Measurements from ENCODE around the gene FCSK.

FCSK gene

GRCh38 chr16:70429888-70430666 lies 24.3 kb upstream of the FCSK start:
- H3K36me3 ChIP-seq = peaks cover 12% of the 10 kb centered on the region
- H3K9me3 ChIP-seq = no peaks in the 10 kb centered on the region
- no peak for TF ChIP-seq CTCF (IDR thresholded peaks at IDR 0.05)
- peaks cover 94 to 98% of the 10 kb centered on the region in 2 experiments for H3K4me1 ChIP-seq (ENCODE audit: control insufficient read depth in 1 of 2, insufficient read depth in 1 of 2, low read depth in 1 of 2, low read length in 1 of 2)
- H3K27ac ChIP-seq = peak overlapping the region; percentile 99
- H3K4me3 ChIP-seq (ENCODE audit: low read depth in 1 of 2, low read length in 1 of 2) = peak overlapping the region; percentile 47 to 49
- no peaks in the 10 kb centered on the region for H3K27me3 ChIP-seq

DNA sequence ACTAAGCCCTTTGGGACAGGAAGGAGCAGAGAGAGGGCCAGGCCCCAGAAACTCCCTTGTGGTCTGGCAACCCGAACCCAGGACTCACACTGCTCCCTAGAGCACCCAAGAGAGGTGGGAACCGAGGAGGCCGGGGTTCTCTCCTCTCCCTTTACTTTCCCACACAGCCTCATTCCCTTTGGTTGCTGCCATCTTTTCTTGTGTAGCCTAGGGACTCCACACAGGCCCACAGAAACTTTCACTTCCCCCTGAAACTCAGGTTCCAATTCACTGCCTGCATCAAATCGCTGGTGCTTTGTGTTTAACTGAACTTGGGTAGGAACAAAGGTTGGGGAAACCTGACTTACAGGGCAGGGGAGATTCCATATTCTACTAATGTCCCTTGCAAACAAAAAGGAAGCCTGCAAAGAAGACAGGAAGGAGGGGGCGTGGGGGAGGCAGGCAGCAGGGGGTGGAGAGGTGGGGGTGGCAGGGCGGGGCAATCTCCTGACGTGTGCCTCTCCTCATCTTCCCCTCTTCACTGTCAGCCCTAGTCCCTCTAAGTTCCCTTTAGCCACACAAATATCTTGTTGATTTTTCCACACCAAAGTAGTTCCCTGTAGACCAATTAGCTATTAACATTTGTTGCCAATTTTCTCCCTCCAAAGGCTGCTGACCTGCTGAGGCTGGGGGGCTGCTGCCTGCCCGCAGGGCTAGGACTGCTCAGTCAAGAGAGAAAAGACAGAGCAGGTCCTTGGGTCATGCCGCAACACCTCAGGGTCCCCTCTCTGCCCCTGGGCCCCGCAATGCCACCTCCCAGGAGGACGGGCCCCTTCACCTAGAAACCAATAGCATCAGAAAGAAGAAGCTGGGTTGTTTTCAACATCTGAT lies 23.5 kb upstream of the FCSK start:
- Histone ChIP-seq H3K4me1 (ENCODE audit: control insufficient read depth in 1 of 2, insufficient read depth in 1 of 2, low read depth in 1 of 2, low read length in 1 of 2) (peaks cover 87 to 90% of the 10 kb centered on the region in 2 experiments), H3K36me3 (peaks cover 15% of the 10 kb centered on the region), H3K4me3 (ENCODE audit: low read depth in 1 of 2, low read length in 1 of 2) (peak overlapping the region; percentile 47 to 51), H3K27ac (peak overlapping the region; percentile 99), H3K9me3 (no peaks in the 10 kb centered on the region), H3K27me3 (no peaks in the 10 kb centered on the region)
- TF ChIP-seq CTCF (IDR thresholded peaks at IDR 0.05) = no peak

GRCh38 chr16:70432356-70432722 lies 22.1 kb upstream of the FCSK start:
- no peak for TF ChIP-seq CTCF (IDR thresholded peaks at IDR 0.05)
- peak overlapping the region; percentile 99 for H3K27ac ChIP-seq
- H3K36me3 ChIP-seq = peaks cover 15% of the 10 kb centered on the region
- peak overlapping the region; percentile 14 to 41 for H3K4me3 ChIP-seq (ENCODE audit: low read depth in 1 of 2, low read length in 1 of 2)
- no peaks in the 10 kb centered on the region for H3K9me3 ChIP-seq
- H3K27me3 ChIP-seq = no peaks in the 10 kb centered on the region
- H3K4me1 ChIP-seq (ENCODE audit: control insufficient read depth in 1 of 2, insufficient read depth in 1 of 2, low read depth in 1 of 2, low read length in 1 of 2) = peaks cover 82 to 88% of the 10 kb centered on the region in 2 experiments

DNA sequence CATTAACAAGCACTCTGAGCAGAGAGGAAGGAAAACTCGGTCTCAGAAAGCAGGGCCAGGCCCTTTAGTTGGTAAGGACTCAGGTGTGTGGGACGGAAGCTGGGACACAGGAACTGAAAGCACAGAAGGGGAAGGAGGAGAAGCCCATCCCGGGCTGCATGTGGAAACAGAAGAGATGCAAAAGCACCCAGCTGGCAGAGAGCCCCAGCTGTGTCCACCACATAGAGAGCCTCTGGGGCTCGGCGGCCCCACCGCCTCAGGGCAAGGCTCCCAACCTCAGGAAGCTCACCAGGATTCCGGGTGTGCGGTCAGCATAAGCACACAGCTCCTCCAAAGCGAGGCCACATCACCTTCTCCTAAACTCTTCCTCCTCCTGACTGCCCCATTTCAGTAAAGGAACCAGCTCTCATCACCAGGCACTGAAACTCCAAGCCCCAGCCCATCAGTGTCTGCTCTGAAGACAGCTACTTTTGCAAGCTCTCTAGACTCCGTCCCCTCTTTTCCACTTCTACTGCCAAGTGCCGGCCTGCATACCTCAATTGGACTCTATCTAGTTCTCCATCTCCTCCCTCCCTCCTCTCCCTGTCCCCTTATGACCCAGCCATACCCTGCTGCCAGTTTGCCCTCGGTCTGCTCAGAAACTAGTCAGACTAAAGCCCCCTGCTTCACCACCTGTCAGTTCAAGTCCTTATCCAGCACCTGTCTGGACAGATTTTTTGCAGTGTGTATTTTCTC lies 21.5 kb upstream of the FCSK start:
- TF ChIP-seq CTCF (IDR thresholded peaks at IDR 0.05) = no peak
- Histone ChIP-seq H3K9me3 (no peaks in the 10 kb centered on the region), H3K27me3 (no peaks in the 10 kb centered on the region), H3K4me1 (ENCODE audit: control insufficient read depth in 1 of 2, insufficient read depth in 1 of 2, low read depth in 1 of 2, low read length in 1 of 2) (peaks cover 82 to 88% of the 10 kb centered on the region in 2 experiments), H3K36me3 (peaks cover 15% of the 10 kb centered on the region), H3K4me3 (ENCODE audit: low read depth in 1 of 2, low read length in 1 of 2) (peak overlapping the region; percentile 14 to 41), H3K27ac (peak overlapping the region; percentile 99)

- H3K4me1 ChIP-seq (ENCODE audit: control insufficient read depth in 1 of 2, insufficient read depth in 1 of 2, low read depth in 1 of 2, low read length in 1 of 2) = peaks cover 76 to 86% of the 10 kb centered on the region in 2 experiments
- H3K27ac ChIP-seq = peak overlapping the region; percentile 99
- H3K36me3 ChIP-seq = peaks cover 15% of the 10 kb centered on the region
Observed at GRCh38 chr16:70433458-70434103, 20.8 kb upstream of the FCSK start.

More at GRCh38 chr16:70433458-70434103, 20.8 kb upstream of the FCSK start:
- Histone ChIP-seq H3K9me3 (no peaks in the 10 kb centered on the region), H3K4me3 (ENCODE audit: low read depth in 1 of 2, low read length in 1 of 2) (peak overlapping the region; percentile 14 to 41), H3K27me3 (no peaks in the 10 kb centered on the region)
- no peak for TF ChIP-seq CTCF (IDR thresholded peaks at IDR 0.05)

All from neutrophil (primary cell).